HEK293 (cell line): Measurements from ENCODE around the gene PTDSS2.

Source experiments
- CTCF ChIA-PET: fragments of 350-600 bp; formaldehyde crosslinking; extraction: SDS; loops from one replicate; lab custom pipeline; 2021; ENCODE audit warnings: antibody characterized with exemption; lab: Yijun Ruan, JAX
- POLR2A ChIA-PET: fragments of 300-600 bp; formaldehyde crosslinking; extraction: SDS; loops from one replicate; lab custom pipeline; 2020; ENCODE audit warnings: antibody characterized with exemption, inconsistent platforms; lab: Yijun Ruan, JAX
- H3K27ac ChIP-seq: fragments of 200-500 bp; sonication (Bioruptor generic); 2 replicates; pipeline ENCODE4 v1.5.1; 2014; ENCODE audit warnings: low read depth, low read length, control low read depth, inconsistent platforms; ENCODE audit errors: extremely low read depth
- H3K36me3 ChIP-seq, 2 experiments: fragments of 200-500 bp in 1 of 2; sonication (Bioruptor generic) in 1 of 2; 1 replicate in 1 of 2; 2 replicates in 1 of 2; pipeline ENCODE4 v1.5.1; 2014 to 2017; ENCODE audit warnings: inconsistent platforms in 2 of 2, low read length in 2 of 2; ENCODE audit not compliant: control insufficient read depth in 2 of 2, insufficient read depth in 1 of 2
- H3K4me1 ChIP-seq: fragments of 200-500 bp; sonication (Bioruptor generic); 2 replicates; pipeline ENCODE4 v1.5.1; 2014; ENCODE audit warnings: mild to moderate bottlenecking, low read length, inconsistent platforms; ENCODE audit not compliant: control insufficient read depth, insufficient read depth
- H3K4me3 ChIP-seq: 2 replicates; pipeline ENCODE4 v1.5.1; 2011; ENCODE audit warnings: low read depth, mild to moderate bottlenecking, control low read depth, low read length, moderate library complexity
- H3K9me3 ChIP-seq: fragments of 200-500 bp; sonication (Bioruptor generic); 2 replicates; pipeline ENCODE4 v1.5.1; 2014; ENCODE audit warnings: low read depth, low read length, inconsistent platforms; ENCODE audit not compliant: control insufficient read depth, insufficient read depth
- BCL11A ChIP-seq: fragments of 450-650 bp; formaldehyde crosslinking; IDR thresholded peaks from 2 replicates; pipeline ENCODE4 v1.5.1; 2016; ENCODE audit warnings: low read depth, missing biosample characterization, missing genetic modification characterization
- EGR2 ChIP-seq: fragments of 450-650 bp; formaldehyde crosslinking; IDR thresholded peaks from 2 replicates; pipeline ENCODE4 v1.5.1; 2016; ENCODE audit warnings: low read depth, missing biosample characterization, missing genetic modification characterization
- KLF8 ChIP-seq: fragments of 450-650 bp; formaldehyde crosslinking; IDR thresholded peaks from 2 replicates; pipeline ENCODE4 v1.5.1; 2016; ENCODE audit warnings: missing biosample characterization, missing genetic modification characterization
- PATZ1 ChIP-seq: fragments of 450-650 bp; formaldehyde crosslinking; IDR thresholded peaks from 2 replicates; pipeline ENCODE4 v1.5.1; 2016; ENCODE audit warnings: missing biosample characterization, missing genetic modification characterization
- PRDM4 ChIP-seq: fragments of 450-650 bp; formaldehyde crosslinking; IDR thresholded peaks from 2 replicates; pipeline ENCODE4 v1.5.1; 2017; ENCODE audit warnings: missing biosample characterization, missing genetic modification characterization
- WT1 ChIP-seq: fragments of 450-650 bp; formaldehyde crosslinking; IDR thresholded peaks from 2 replicates; pipeline ENCODE4 v1.5.1; 2016; ENCODE audit warnings: missing biosample characterization, missing genetic modification characterization
- YY2 ChIP-seq: fragments of 450-650 bp; formaldehyde crosslinking; IDR thresholded peaks from 2 replicates; pipeline ENCODE4 v1.5.1; 2016; ENCODE audit warnings: missing biosample characterization, missing genetic modification characterization
- ZNF112 ChIP-seq: fragments of 450-650 bp; formaldehyde crosslinking; IDR thresholded peaks from 2 replicates; pipeline ENCODE4 v1.5.0; 2017; ENCODE audit warnings: missing biosample characterization, missing genetic modification characterization
- ZNF18 ChIP-seq: fragments of 450-650 bp; formaldehyde crosslinking; IDR thresholded peaks from 2 replicates; pipeline ENCODE4 v1.5.1; 2016; ENCODE audit warnings: missing biosample characterization, missing genetic modification characterization
- ZNF19 ChIP-seq: fragments of 450-650 bp; formaldehyde crosslinking; IDR thresholded peaks from 2 replicates; pipeline ENCODE4; 2016; ENCODE audit warnings: missing biosample characterization, missing genetic modification characterization, low read depth
- ZNF2 ChIP-seq: fragments of 450-650 bp; formaldehyde crosslinking; IDR thresholded peaks from 2 replicates; pipeline ENCODE4 v1.5.1; 2016; ENCODE audit warnings: missing biosample characterization, missing genetic modification characterization
- ZNF211 ChIP-seq: fragments of 450-650 bp; formaldehyde crosslinking; IDR thresholded peaks from 2 replicates; pipeline ENCODE4 v1.5.1; 2016; ENCODE audit warnings: low read depth, missing biosample characterization, missing genetic modification characterization
- ZNF266 ChIP-seq: fragments of 450-650 bp; formaldehyde crosslinking; IDR thresholded peaks from 2 replicates; pipeline ENCODE4 v1.5.1; 2016; ENCODE audit warnings: missing biosample characterization, missing genetic modification characterization, low read depth
- ZNF404 ChIP-seq: fragments of 450-650 bp; formaldehyde crosslinking; IDR thresholded peaks from 2 replicates; pipeline ENCODE4 v1.5.1; 2017; ENCODE audit warnings: missing biosample characterization, missing genetic modification characterization
- ZNF501 ChIP-seq: fragments of 450-650 bp; formaldehyde crosslinking; IDR thresholded peaks from 2 replicates; pipeline ENCODE4 v1.5.1; 2016; ENCODE audit warnings: missing biosample characterization, missing genetic modification characterization
- ZNF530 ChIP-seq: fragments of 450-650 bp; formaldehyde crosslinking; IDR thresholded peaks from 2 replicates; pipeline ENCODE4 v1.5.1; 2016; ENCODE audit warnings: low read depth, missing biosample characterization, missing genetic modification characterization
- ZNF621 ChIP-seq: fragments of 450-650 bp; formaldehyde crosslinking; IDR thresholded peaks from 2 replicates; pipeline ENCODE4 v1.5.1; 2017; ENCODE audit warnings: missing biosample characterization, missing genetic modification characterization
- TF ChIP-seq, protein P1 (sequence below): sonication (generic); formaldehyde crosslinking; IDR thresholded peaks from 2 replicates; pipeline ENCODE4 v1.8.1; 2022; ENCODE audit warnings: mild to moderate bottlenecking, moderate library complexity, missing genetic modification reagents
- TF ChIP-seq, protein P2 (sequence below): fragments of 450-650 bp; formaldehyde crosslinking; IDR thresholded peaks from 2 replicates; pipeline ENCODE4 v1.5.1; 2016; ENCODE audit warnings: missing biosample characterization, missing genetic modification characterization
- TF ChIP-seq, protein P3 (sequence below): fragments of 450-650 bp; formaldehyde crosslinking; IDR thresholded peaks from 2 replicates; pipeline ENCODE4 v1.5.0; 2017; ENCODE audit warnings: missing biosample characterization, missing genetic modification characterization, borderline replicate concordance
- TF ChIP-seq, protein P4 (sequence below): fragments of 450-650 bp; formaldehyde crosslinking; IDR thresholded peaks from 2 replicates; pipeline ENCODE4 v1.5.1; 2016; ENCODE audit warnings: missing biosample characterization, missing genetic modification characterization, low read depth

The PTDSS2 gene

DNA sequence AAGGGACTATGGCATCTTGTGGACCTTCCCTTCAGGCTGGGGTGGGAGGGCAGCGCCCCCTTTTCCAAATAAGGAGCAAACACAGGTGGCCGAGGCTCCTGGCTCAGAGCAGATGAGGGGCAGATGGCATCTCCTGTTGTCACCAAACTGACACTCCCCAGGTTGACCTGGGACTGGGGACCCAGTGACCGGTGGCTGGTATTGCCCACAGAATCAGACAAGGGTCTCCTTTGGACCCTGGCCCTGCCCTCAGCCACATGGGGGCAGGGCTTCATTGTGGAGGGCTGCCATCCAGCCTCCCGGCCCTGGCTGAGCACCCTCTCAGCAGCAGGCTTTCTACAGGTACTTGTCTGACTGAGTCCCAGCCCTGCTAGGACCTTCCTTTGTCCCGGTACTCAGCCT, 34.4 kb upstream of the PTDSS2 start:
- H3K9me3 ChIP-seq = no peaks in the 10 kb centered on the region
- H3K27ac ChIP-seq = no peak overlapping the region
- no peaks in the 10 kb centered on the region for H3K36me3 ChIP-seq
- TF ChIP-seq PRDM4 (tag by site-specific recombination) (no peak), KLF8 (no peak), ZNF18 (no peak), ZNF266 (tag by site-specific recombination) (no peak), ZNF112 (tag by site-specific recombination) (no peak), ZNF404 (no peak), ZNF621 (tag by site-specific recombination) (no peak), ZNF530 (tag by site-specific recombination) (no peak), ZNF2 (tag by site-specific recombination) (no peak), YY2 (tag by site-specific recombination) (no peak), ZNF501 (tag by site-specific recombination) (no peak), ZNF19 (tag by site-specific recombination) (no peak), PATZ1 (tag by site-specific recombination) (no peak)
- TF ChIP-seq, protein P1, sequence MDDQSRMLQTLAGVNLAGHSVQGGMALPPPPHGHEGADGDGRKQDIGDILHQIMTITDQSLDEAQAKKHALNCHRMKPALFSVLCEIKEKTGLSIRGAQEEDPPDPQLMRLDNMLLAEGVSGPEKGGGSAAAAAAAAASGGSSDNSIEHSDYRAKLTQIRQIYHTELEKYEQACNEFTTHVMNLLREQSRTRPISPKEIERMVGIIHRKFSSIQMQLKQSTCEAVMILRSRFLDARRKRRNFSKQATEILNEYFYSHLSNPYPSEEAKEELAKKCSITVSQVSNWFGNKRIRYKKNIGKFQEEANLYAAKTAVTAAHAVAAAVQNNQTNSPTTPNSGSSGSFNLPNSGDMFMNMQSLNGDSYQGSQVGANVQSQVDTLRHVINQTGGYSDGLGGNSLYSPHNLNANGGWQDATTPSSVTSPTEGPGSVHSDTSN (CRISPR knock-in tag) = no peak
- ChIA-PET CTCF (interaction anchor here (0.8 kb wide), 1 partner anchor 28 kb away, joined by 4 read pairs; no protein-coding TSS in a partner anchor), POLR2A (no interaction called here)
- no peaks in the 10 kb centered on the region for H3K4me1 ChIP-seq
- no peak overlapping the region for H3K4me3 ChIP-seq

- Histone ChIP-seq H3K4me3 (no peak overlapping the region), H3K9me3 (no peaks in the 10 kb centered on the region), H3K4me1 (no peaks in the 10 kb centered on the region), H3K36me3 (no peaks in the 10 kb centered on the region), H3K27ac (no peak overlapping the region)
- ChIA-PET CTCF (no interaction called here), POLR2A (interaction anchor here (0.8 kb wide), 1 partner anchor 9 kb away, joined by 4 read pairs; no protein-coding TSS in a partner anchor)
- TF ChIP-seq, protein P2, sequence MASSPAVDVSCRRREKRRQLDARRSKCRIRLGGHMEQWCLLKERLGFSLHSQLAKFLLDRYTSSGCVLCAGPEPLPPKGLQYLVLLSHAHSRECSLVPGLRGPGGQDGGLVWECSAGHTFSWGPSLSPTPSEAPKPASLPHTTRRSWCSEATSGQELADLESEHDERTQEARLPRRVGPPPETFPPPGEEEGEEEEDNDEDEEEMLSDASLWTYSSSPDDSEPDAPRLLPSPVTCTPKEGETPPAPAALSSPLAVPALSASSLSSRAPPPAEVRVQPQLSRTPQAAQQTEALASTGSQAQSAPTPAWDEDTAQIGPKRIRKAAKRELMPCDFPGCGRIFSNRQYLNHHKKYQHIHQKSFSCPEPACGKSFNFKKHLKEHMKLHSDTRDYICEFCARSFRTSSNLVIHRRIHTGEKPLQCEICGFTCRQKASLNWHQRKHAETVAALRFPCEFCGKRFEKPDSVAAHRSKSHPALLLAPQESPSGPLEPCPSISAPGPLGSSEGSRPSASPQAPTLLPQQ (tag by site-specific recombination) = no peak
- TF ChIP-seq, protein P3, sequence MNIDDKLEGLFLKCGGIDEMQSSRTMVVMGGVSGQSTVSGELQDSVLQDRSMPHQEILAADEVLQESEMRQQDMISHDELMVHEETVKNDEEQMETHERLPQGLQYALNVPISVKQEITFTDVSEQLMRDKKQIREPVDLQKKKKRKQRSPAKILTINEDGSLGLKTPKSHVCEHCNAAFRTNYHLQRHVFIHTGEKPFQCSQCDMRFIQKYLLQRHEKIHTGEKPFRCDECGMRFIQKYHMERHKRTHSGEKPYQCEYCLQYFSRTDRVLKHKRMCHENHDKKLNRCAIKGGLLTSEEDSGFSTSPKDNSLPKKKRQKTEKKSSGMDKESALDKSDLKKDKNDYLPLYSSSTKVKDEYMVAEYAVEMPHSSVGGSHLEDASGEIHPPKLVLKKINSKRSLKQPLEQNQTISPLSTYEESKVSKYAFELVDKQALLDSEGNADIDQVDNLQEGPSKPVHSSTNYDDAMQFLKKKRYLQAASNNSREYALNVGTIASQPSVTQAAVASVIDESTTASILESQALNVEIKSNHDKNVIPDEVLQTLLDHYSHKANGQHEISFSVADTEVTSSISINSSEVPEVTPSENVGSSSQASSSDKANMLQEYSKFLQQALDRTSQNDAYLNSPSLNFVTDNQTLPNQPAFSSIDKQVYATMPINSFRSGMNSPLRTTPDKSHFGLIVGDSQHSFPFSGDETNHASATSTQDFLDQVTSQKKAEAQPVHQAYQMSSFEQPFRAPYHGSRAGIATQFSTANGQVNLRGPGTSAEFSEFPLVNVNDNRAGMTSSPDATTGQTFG = no peak
- TF ChIP-seq EGR2 (tag by site-specific recombination) (no peak), BCL11A (tag by site-specific recombination) (no peak), WT1 (tag by site-specific recombination) (no peak), ZNF211 (tag by site-specific recombination) (no peak)
- TF ChIP-seq, protein P4, sequence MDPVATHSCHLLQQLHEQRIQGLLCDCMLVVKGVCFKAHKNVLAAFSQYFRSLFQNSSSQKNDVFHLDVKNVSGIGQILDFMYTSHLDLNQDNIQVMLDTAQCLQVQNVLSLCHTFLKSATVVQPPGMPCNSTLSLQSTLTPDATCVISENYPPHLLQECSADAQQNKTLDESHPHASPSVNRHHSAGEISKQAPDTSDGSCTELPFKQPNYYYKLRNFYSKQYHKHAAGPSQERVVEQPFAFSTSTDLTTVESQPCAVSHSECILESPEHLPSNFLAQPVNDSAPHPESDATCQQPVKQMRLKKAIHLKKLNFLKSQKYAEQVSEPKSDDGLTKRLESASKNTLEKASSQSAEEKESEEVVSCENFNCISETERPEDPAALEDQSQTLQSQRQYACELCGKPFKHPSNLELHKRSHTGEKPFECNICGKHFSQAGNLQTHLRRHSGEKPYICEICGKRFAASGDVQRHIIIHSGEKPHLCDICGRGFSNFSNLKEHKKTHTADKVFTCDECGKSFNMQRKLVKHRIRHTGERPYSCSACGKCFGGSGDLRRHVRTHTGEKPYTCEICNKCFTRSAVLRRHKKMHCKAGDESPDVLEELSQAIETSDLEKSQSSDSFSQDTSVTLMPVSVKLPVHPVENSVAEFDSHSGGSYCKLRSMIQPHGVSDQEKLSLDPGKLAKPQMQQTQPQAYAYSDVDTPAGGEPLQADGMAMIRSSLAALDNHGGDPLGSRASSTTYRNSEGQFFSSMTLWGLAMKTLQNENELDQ = no peak
These were observed 33.9 kb upstream of the PTDSS2 start for GRCh38 chr11:416051-416756.
